SK-N-SH treated with all-trans-retinoic acid at 6 μM for 48 hours (cell line): ENCODE data around the gene FOXL3.

Source experiments
- ATAC-seq: fragments of 200-7000 bp; cut with Tn5 transposase; 3 replicates; pipeline ENCODE4 v1.9.1; 2020; ENCODE audit warnings: mild to moderate bottlenecking, moderate library complexity
- ARNTL ChIP-seq: fragments of 450-650 bp; formaldehyde crosslinking; IDR thresholded peaks from 2 replicates; pipeline ENCODE4 v1.5.0; 2020; ENCODE audit warnings: low read depth, mild to moderate bottlenecking, moderate library complexity, borderline replicate concordance
- BACH2 ChIP-seq: fragments of 250-450 bp; sonication (Bioruptor Pico); IDR thresholded peaks from 2 replicates; pipeline ENCODE4 v1.9.0; 2021; ENCODE audit warnings: mild to moderate bottlenecking, borderline replicate concordance
- CREB5 ChIP-seq: fragments of 250-450 bp; sonication (Bioruptor Pico); IDR thresholded peaks from 2 replicates; pipeline ENCODE4 v1.5.1; 2020; ENCODE audit warnings: low read depth, mild to moderate bottlenecking, moderate library complexity
- CSRNP3 ChIP-seq: fragments of 250-450 bp; sonication (Bioruptor Pico); IDR thresholded peaks from 2 replicates; pipeline ENCODE4 v1.5.1; 2021; ENCODE audit warnings: mild to moderate bottlenecking, moderate library complexity
- GLIS3 ChIP-seq: fragments of 250-450 bp; sonication (Bioruptor Pico); IDR thresholded peaks from 2 replicates; pipeline ENCODE4 v1.5.0; 2020; ENCODE audit warnings: mild to moderate bottlenecking, moderate library complexity
- ISL1 ChIP-seq: fragments of 250-450 bp; sonication (Bioruptor Pico); IDR thresholded peaks from 2 replicates; pipeline ENCODE4 v2.1.2; 2022; ENCODE audit warnings: mild to moderate bottlenecking, moderate library complexity
- OSR1 ChIP-seq: fragments of 250-450 bp; sonication (Bioruptor Pico); IDR thresholded peaks from 2 replicates; pipeline ENCODE4 v1.8.0; 2022; ENCODE audit warnings: moderate library complexity, mild to moderate bottlenecking, inconsistent platforms
- PPARA ChIP-seq: fragments of 250-450 bp; sonication (Bioruptor Pico); IDR thresholded peaks from 2 replicates; pipeline ENCODE4 v1.5.0; 2020; ENCODE audit warnings: mild to moderate bottlenecking, borderline replicate concordance
- RARB ChIP-seq: fragments of 250-450 bp; sonication (Bioruptor Pico); IDR thresholded peaks from 2 replicates; pipeline ENCODE4 v1.8.0; 2021; ENCODE audit warnings: mild to moderate bottlenecking, moderate library complexity
- TCF4 ChIP-seq: fragments of 250-450 bp; sonication (Bioruptor Pico); IDR thresholded peaks from 2 replicates; pipeline ENCODE4 v1.8.0; 2021; ENCODE audit warnings: mild to moderate bottlenecking, moderate library complexity, borderline replicate concordance
- TSHZ2 ChIP-seq: fragments of 250-450 bp; sonication (Bioruptor Pico); IDR thresholded peaks from 2 replicates; pipeline ENCODE4 v1.5.0; 2020; ENCODE audit warnings: mild to moderate bottlenecking, moderate library complexity
- ZFP3 ChIP-seq: fragments of 250-450 bp; sonication (Bioruptor Pico); IDR thresholded peaks from 2 replicates; pipeline ENCODE4 v1.5.0; 2020; ENCODE audit warnings: mild to moderate bottlenecking, moderate library complexity
- ZNF70 ChIP-seq: fragments of 450-650 bp; formaldehyde crosslinking; IDR thresholded peaks from 2 replicates; pipeline ENCODE4 v1.5.0; 2020; ENCODE audit warnings: mild to moderate bottlenecking, moderate library complexity
- ZNF8 ChIP-seq: fragments of 450-650 bp; formaldehyde crosslinking; IDR thresholded peaks from 2 replicates; pipeline ENCODE4 v1.5.0; 2020; ENCODE audit warnings: mild to moderate bottlenecking, moderate library complexity
- TF ChIP-seq, protein P1 (sequence below): fragments of 250-450 bp; sonication (Bioruptor Pico); IDR thresholded peaks from 2 replicates; pipeline ENCODE4 v1.8.0; 2021; ENCODE audit warnings: low read depth, mild to moderate bottlenecking, moderate library complexity, borderline replicate concordance

FOXL3 gene

GRCh38 chr7:284762-285722 lies 4.9 kb upstream of the FOXL3 start:
- ATAC-seq = no peak
- TF ChIP-seq ZFP3 (no peak), ARNTL (no peak), TCF4 (CRISPR knock-in tag) (no peak), TSHZ2 (no peak)

- no peak for ATAC-seq
- TF ChIP-seq BACH2 (CRISPR knock-in tag) = no peak
- no peak for TF ChIP-seq ISL1 (CRISPR knock-in tag)
- TF ChIP-seq PPARA (CRISPR knock-in tag) = no peak
- no peak for TF ChIP-seq TCF4 (CRISPR knock-in tag)
- TF ChIP-seq TSHZ2 = no peak
- TF ChIP-seq CREB5 (CRISPR knock-in tag) = no peak
- TF ChIP-seq ZFP3 = no peak
- TF ChIP-seq OSR1 (CRISPR knock-in tag) = no peak
- no peak for TF ChIP-seq ZNF8
- TF ChIP-seq RARB (CRISPR knock-in tag) = no peak
- TF ChIP-seq ZNF70 (CRISPR knock-in tag) = no peak
- TF ChIP-seq GLIS3 (CRISPR knock-in tag) = no peak
Measured at GRCh38 chr7:285731-286130, 4.2 kb upstream of the FOXL3 start.

GRCh38 chr7:286266-286665 lies 3.7 kb upstream of the FOXL3 start:
- ATAC-seq = no peak
- no peak for TF ChIP-seq ZNF8
- no peak for TF ChIP-seq PPARA (CRISPR knock-in tag)
- TF ChIP-seq, protein P1, sequence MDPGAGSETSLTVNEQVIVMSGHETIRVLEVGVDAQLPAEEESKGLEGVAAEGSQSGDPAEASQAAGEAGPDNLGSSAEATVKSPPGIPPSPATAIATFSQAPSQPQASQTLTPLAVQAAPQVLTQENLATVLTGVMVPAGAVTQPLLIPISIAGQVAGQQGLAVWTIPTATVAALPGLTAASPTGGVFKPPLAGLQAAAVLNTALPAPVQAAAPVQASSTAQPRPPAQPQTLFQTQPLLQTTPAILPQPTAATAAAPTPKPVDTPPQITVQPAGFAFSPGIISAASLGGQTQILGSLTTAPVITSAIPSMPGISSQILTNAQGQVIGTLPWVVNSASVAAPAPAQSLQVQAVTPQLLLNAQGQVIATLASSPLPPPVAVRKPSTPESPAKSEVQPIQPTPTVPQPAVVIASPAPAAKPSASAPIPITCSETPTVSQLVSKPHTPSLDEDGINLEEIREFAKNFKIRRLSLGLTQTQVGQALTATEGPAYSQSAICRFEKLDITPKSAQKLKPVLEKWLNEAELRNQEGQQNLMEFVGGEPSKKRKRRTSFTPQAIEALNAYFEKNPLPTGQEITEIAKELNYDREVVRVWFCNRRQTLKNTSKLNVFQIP (CRISPR knock-in tag) = no peak
- no peak for TF ChIP-seq CSRNP3
- TF ChIP-seq ARNTL = no peak
- no peak for TF ChIP-seq CREB5 (CRISPR knock-in tag)
- no peak for TF ChIP-seq ZNF70 (CRISPR knock-in tag)
- TF ChIP-seq TCF4 (CRISPR knock-in tag) = no peak
- no peak for TF ChIP-seq ZFP3
- no peak for TF ChIP-seq GLIS3 (CRISPR knock-in tag)
- no peak for TF ChIP-seq ISL1 (CRISPR knock-in tag)
